OCI-LY3 (cell line): ENCODE results near the gene SWSAP1.
"Not testable (repeated sequence)": the region's sequence is repeated elsewhere in the genome, so short reads cannot be mapped to it uniquely, and the experiment has no call there.

Experiments
- H2AFZ ChIP-seq: fragments of 200-600, 300-600 bp; shearing (Covaris generic); 2 replicates; pipeline ENCODE4 v1.6.0; 2014; ENCODE audit warnings: antibody characterized with exemption, low read depth, low read length
- H3K27ac ChIP-seq: fragments of 200-600, 300-600 bp; sonication (generic); 2 replicates; pipeline ENCODE4 v1.5.1; 2014; ENCODE audit warnings: mild to moderate bottlenecking, low read length, moderate library complexity, mixed read lengths
- H3K27me3 ChIP-seq: fragments of 200-600, 300-600 bp; sonication (generic); 2 replicates; pipeline ENCODE4 v1.6.1; 2014; ENCODE audit warnings: low read depth, low read length, mixed read lengths
- H3K36me3 ChIP-seq: fragments of 200-600, 300-600 bp; sonication (generic); replicated peaks from 2 replicates; pipeline ENCODE3; 2014; ENCODE audit warnings: low read depth, low read length, mixed read lengths
- H3K4me1 ChIP-seq: fragments of 300-600, 200-600 bp; sonication (generic); 2 replicates; pipeline ENCODE4 v1.6.1; 2014; ENCODE audit warnings: low read length, mixed read lengths
- H3K4me2 ChIP-seq: fragments of 200-600, 300-600 bp; sonication (generic); 2 replicates; pipeline ENCODE4 v1.6.1; 2014; ENCODE audit warnings: low read length, mixed read lengths
- H3K4me3 ChIP-seq: fragments of 300-600, 200-600 bp; sonication (generic); 2 replicates; pipeline ENCODE4 v1.5.1; 2014; ENCODE audit warnings: antibody characterized with exemption, mild to moderate bottlenecking, low read length, moderate library complexity
- H3K79me2 ChIP-seq: fragments of 300-600, 200-600 bp; shearing (Covaris generic); 2 replicates; pipeline ENCODE4 v1.6.1; 2014; ENCODE audit warnings: mild to moderate bottlenecking, low read length, mixed read lengths
- H3K9ac ChIP-seq: fragments of 300-600, 200-600 bp; shearing (Covaris generic); 2 replicates; pipeline ENCODE4 v1.6.0; 2014; ENCODE audit warnings: mild to moderate bottlenecking, low read length, moderate library complexity
- H3K9me3 ChIP-seq: fragments of 200-600, 300-600 bp; shearing (Covaris generic); 2 replicates; pipeline ENCODE4 v1.6.1; 2014; ENCODE audit warnings: low read length, mixed read lengths; ENCODE audit not compliant: insufficient read depth
- H4K20me1 ChIP-seq: fragments of 200-600, 300-600 bp; sonication (generic); 2 replicates; pipeline ENCODE4 v1.6.1; 2016; ENCODE audit warnings: low read length, mixed read lengths; ENCODE audit not compliant: insufficient read depth
- CTCF ChIP-seq: fragments of 200-600, 300-600 bp; sonication (generic); IDR thresholded peaks from 2 replicates; pipeline ENCODE4 v1.5.1; 2014; ENCODE audit warnings: antibody characterized with exemption, low read length, low read depth
- EZH2phosphoT487 ChIP-seq: fragments of 200-600 bp; shearing (Covaris generic); IDR thresholded peaks from 2 replicates; pipeline ENCODE4 v1.6.1; 2018; ENCODE audit warnings: antibody characterized with exemption, mixed run types, low read depth

SWSAP1 gene

GRCh38 chr19:11349171-11349570 is 25.3 kb upstream of the SWSAP1 start:
- Histone ChIP-seq H3K36me3 (no peaks in the 10 kb centered on the region), H3K4me3 (no peak overlapping the region), H3K9ac (no peak overlapping the region)

DNA sequence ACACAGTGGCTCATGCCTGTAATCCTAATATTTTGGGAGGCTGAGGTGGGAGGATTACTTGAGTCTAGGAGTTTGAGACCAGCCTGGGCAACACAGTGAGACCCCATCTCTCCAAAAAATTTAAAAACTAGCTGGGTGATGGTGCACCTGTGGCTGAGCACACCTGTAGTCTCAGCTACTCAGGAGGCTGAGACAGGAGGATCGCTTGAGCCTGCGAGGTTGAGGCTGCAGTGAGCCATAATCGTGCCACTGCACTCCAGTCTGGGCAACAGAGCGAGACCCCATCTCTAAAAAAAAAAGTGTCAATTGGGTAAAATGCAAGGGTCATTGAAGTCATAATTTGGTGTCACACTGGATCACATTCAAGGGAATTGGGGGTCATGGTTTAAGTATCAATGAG is 20.4 kb upstream of the SWSAP1 start:
- H2AFZ ChIP-seq, H3K36me3 ChIP-seq: not testable (repeated sequence)

More at GRCh38 chr19:11349171-11349570, 25.3 kb upstream of the SWSAP1 start:
- Histone ChIP-seq H3K79me2 (peaks cover 11% of the 10 kb centered on the region), H2AFZ (no peak overlapping the region), H3K4me1 (peaks cover 9% of the 10 kb centered on the region), H3K9me3 (0 out of 2 replicates have a peak, but pooled peaks cover 3% of the 10 kb centered on the region), H3K27me3 (no peaks in the 10 kb centered on the region), H3K4me2 (no peak overlapping the region), H3K27ac (no peak overlapping the region), H4K20me1 (no peaks in the 10 kb centered on the region)
- TF ChIP-seq EZH2phosphoT487 (no peak), CTCF (no peak)

GRCh38 chr19:11355160-11356073 is 19.0 kb upstream of the SWSAP1 start, which contains the start of gene PLPPR2:
Gene PLPPR2, plus strand, starts transcription at chr19:11355432. Its CDS starts 2,242 bp downstream, at chr19:11357674.
- Histone ChIP-seq H3K27ac (no peak within 1 kb of the TSS), H3K27me3 (no peaks in the 10 kb centered on the region), H2AFZ (no peak within 1 kb of the TSS), H3K9ac (no peak within 1 kb of the TSS), H4K20me1 (no peaks in the 10 kb centered on the region), H3K4me1 (no peaks in the 10 kb centered on the region), H3K4me2 (no peak within 1 kb of the TSS), H3K79me2 (no peaks in the 10 kb centered on the region), H3K9me3 (no peaks in the 10 kb centered on the region), H3K4me3 (no peak within 1 kb of the TSS), H3K36me3 (no peaks in the 10 kb centered on the region)
- TF ChIP-seq EZH2phosphoT487: no peak
- no peak for TF ChIP-seq CTCF

More for the DNA sequence above, 20.4 kb upstream of the SWSAP1 start:
- H3K27ac ChIP-seq, H3K4me3 ChIP-seq, H3K79me2 ChIP-seq, H4K20me1 ChIP-seq, H3K9me3 ChIP-seq, H3K9ac ChIP-seq, H3K27me3 ChIP-seq, H3K4me2 ChIP-seq, H3K4me1 ChIP-seq: not testable (repeated sequence)

DNA sequence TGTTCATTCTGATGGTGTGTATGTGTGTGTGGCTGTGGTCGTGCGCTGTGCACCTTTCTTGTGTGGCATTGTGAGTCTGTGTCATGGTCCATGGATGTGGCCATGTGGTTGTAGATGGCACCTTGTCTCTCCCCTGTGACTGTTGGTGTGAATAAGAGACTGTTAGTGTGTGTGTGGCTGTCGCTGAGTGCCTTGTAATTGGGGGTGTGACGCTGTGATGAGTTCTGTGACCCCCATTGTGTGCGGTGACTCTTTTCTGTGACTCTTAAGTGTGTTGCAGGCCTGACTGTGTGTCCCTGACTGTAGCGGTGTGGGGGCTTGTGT is 18.4 kb upstream of the SWSAP1 start:
- no peak overlapping the region for H2AFZ ChIP-seq
- H3K4me3 ChIP-seq: no peak overlapping the region
- H3K9ac ChIP-seq: no peak overlapping the region
- H3K27ac ChIP-seq: no peak overlapping the region
- H3K79me2 ChIP-seq: no peaks in the 10 kb centered on the region
- H3K4me1 ChIP-seq: no peaks in the 10 kb centered on the region
- TF ChIP-seq EZH2phosphoT487 (no peak), CTCF (no peak)
- H3K9me3 ChIP-seq: no peaks in the 10 kb centered on the region
- no peaks in the 10 kb centered on the region for H4K20me1 ChIP-seq
- no peaks in the 10 kb centered on the region for H3K36me3 ChIP-seq
- H3K4me2 ChIP-seq: no peak overlapping the region
- no peaks in the 10 kb centered on the region for H3K27me3 ChIP-seq
